OCI-LY3 (cell line): Measurements from ENCODE around the gene AGAP1.

ENCODE experiments used
- CTCF ChIP-seq: fragments of 200-600, 300-600 bp; sonication (generic); IDR thresholded peaks from 2 replicates; pipeline ENCODE4 v1.5.1; 2014; ENCODE audit warnings: antibody characterized with exemption, low read length, low read depth
- EZH2phosphoT487 ChIP-seq: fragments of 200-600 bp; shearing (Covaris generic); IDR thresholded peaks from 2 replicates; pipeline ENCODE4 v1.6.1; 2018; ENCODE audit warnings: antibody characterized with exemption, mixed run types, low read depth

- no peak for TF ChIP-seq CTCF
- no peak for TF ChIP-seq EZH2phosphoT487
These were observed 22.6 kb upstream of the AGAP1 start for GRCh38 chr2:235471186-235471747.
